ENCODE results near the gene TRPM7.
"Not testable (repeated sequence)": the region's sequence is repeated elsewhere in the genome, so short reads cannot be mapped to it uniquely, and the experiment has no call there.

The TRPM7 gene

DNA sequence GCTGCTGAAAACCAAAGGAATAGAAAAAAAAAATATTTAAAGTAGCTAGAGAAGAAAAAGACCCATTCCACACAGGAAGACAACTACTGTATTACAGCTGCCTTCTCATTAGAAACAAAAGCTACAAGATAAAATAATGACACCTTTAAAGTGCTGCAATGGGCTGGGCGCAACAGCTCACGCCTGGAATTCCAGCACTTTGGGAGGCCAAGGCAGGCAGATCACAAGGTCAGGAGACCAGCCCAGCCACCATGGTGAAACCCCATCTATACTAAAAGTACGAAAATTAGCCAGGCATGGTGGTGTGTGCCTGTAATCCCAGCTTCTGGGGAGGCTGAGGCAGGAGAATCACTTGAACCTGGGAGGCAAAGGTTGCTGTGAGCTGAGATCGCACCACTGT is 31.0 kb downstream of the TRPM7 start:
- no peak for DNase-seq (ENCODE audit: low read depth, low spot score)

DNA sequence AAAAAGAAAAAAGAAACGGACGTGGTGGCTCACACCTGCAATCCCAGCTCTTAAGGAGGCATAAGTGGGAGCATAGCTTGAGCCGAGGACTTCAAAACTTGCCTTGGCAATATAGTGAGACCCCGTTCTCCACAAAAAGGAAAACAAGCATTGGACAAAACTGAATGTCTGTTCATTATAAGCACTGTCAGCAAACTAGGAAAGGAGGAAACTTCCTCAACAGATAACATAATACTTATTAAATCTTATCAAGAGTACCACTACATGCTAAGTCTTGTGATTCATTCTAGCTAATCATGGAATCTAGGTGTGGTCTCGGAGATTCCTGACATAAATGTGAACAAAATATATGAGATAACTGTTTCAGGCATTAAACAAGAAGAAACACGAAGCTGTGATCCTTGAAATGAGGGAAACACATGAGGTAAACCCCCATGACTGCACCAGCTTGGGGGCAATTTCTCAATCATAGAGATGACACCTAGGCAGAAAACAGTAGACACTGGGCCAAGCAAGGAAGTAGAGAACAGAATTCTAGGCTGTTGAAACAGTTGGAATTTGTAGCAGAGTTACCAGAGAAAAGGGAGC is 33.3 kb downstream of the TRPM7 start:
- no peak for DNase-seq (ENCODE audit: low read depth, low spot score)

DNA sequence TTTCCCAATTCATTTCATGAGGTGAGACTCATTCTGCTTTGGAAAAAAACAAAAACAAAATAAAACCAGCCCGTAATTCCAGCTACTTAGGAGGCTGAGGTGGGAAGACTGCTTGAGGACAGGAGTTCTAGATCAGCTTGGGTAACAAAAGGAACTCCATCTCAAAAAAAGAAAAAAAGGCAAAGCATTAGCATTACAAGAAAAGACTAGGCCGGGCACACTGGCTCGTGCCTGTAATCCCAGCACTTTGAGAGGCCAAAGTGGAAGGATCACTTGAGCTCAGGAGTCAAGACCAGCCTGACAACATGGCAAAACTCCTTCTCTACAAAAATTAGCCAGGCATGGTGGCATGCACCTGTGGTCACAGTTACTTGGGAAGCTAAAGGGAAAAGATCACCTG is 33.9 kb downstream of the TRPM7 start:
- DNase-seq (ENCODE audit: low read depth, low spot score): no peak

DNA sequence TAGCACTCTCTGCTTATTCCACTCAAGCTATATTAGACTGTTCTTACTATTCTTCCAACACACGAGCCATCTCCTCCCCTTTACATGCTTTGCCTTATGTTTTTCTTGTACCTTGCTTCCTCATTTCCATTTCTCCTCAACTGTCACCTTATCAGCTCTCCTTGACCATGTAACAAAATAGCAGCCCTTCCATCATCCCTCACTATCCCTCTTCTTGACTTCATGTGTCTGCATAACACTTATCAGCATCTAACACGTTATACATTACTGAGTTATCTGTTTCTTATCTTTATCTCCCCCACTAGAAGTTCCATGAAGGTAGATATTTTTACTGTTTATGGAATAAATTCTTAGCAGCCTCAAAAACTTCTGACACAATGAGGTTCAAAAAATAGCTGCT is 45.3 kb downstream of the TRPM7 start:
- DNase-seq (ENCODE audit: low read depth, low spot score): no peak

DNA sequence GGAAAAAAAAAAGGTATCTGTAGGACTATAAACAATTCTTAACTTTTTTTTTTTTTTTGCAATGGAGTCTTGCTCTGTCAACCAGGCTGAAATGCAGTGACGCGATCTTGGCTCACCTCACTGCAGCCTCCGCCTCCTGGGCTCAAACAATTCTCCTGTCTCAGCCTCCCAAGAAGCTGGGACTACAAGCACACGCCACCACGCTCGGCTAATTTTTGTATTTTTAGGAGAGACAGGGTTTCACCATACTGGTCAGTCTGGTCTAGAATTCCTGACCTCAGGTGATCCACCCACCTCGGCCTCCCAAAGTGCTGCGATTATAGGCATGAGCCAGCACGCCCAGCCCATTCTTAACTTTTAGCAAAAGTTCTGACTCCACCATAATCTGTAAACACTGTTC is 50.5 kb downstream of the TRPM7 start:
- DNase-seq (ENCODE audit: low read depth, low spot score): no peak

DNA sequence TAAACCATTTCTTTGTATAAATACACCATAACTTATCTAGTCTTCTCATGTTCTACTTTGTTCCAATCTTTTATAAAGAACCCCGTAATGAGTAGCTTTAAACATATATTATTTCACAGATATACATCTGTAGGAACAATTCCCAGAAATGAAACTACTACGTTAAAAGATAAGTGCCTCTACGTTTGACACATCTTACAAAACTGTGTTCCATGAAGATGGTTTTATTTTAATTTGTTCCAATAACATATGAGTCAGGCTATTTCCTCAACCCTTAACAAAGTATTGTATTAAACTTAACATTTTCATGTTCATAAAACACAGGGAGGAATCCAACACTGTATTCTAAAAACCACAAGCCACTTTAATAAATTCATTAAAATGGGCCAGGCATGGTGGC is 52.9 kb downstream of the TRPM7 start:
- no peak for DNase-seq (ENCODE audit: low read depth, low spot score)

DNA sequence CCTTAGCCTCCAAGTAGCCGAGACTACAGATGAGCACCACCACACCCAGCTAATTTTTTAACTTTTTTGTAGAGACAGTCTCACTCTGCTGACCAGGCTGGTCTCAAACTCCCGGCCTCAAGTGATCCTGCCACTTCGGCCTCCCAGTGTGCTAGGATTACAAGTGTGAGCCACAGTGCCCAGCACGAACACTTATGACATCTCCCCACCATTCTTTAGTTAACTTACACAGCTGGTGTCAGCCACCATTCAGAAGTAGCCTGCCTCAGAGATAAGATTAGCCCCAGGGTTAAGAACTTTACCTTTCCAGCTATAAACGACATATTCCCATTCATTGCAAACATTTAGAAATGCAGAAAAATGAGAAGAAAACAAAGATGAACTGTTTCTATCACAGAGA is 58.2 kb downstream of the TRPM7 start:
- no peak for DNase-seq (ENCODE audit: low read depth, low spot score)

DNA sequence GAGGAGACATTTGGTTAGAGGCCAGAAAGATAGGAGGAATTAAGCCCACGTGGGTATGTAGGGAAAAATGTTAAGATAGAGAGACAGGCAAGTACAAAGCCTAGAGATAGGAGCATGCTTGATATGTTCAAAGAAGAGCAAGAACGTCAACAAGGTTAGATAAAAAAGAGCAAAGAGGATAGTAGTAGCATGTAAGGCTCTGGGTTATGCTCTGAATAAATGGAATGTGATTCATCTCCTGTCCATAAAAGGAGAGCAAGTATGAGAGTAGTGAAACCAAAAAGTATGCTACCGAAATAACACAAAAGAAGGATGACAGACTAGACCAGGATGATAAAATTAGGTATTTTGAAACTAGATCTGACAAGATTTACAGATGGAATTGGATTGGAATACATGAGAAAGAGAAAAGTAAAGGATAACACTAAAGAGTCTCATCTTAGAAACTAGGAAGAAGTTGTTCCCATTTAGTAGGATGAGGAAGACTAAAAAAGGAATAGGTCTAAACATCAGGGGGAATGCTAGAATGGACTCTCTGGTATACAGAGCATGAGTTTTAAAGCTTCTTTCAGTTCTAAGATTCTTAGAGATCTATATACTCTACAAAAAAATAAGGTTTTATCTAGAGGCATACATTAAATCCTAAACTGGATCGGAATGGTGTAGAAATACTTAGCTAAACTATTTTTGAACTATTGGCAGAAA is 59.1 kb downstream of the TRPM7 start:
- DNase-seq (ENCODE audit: low read depth, low spot score): no peak

DNA sequence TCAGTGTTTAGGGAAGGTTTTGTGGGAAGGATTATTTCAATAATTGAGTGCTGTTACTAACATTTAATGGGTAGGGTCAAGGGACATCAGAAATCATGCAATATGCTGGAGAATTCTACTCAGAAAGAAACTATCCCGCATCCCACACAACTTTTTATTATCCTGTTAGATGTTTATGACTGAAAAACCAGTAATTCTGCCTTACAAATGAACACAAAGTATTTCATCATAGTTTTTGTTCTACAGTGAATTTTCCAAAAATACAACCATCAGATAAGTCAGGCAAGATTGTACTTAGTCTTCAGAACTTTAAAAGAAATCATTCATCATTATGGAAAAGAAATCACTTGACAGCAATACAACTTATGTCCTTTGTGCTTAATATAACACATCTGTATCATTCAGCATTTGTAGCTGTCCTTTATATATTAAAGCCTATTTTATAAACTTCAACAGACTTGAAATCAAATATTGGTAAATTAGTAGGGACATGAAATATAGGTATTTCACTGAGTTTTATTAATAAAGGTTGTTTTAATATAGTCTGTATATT is 61.9 kb downstream of the TRPM7 start:
- no peak for DNase-seq (ENCODE audit: low read depth, low spot score)

DNA sequence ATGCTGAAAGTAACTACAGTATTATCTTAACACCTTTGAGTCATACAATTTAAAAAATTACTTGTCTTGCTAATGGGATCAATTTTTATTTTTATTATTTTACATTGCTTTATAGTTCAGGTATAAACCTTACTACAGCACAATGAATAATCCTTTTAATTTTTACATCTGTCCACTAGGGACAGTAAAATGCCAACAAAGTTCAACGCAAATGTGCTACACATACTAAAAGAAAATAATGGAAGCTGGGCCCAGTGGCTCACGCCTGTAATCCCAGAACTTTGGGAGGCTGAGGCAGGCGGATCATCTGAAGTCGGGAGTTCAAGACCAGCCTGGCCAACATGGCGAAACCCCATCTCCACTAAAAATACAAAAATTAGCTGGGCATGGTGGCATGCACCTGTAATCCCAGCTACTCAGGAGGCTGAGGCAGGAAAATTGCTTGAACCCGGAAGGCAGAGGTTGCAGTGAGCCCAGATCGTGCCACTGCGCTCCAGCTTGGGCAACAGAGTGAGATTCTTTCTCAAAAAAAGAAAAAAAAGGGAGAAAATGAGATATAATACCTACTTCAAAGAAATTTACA is 64.1 kb downstream of the TRPM7 start:
- DNase-seq (ENCODE audit: low read depth, low spot score): not testable (repeated sequence)

DNA sequence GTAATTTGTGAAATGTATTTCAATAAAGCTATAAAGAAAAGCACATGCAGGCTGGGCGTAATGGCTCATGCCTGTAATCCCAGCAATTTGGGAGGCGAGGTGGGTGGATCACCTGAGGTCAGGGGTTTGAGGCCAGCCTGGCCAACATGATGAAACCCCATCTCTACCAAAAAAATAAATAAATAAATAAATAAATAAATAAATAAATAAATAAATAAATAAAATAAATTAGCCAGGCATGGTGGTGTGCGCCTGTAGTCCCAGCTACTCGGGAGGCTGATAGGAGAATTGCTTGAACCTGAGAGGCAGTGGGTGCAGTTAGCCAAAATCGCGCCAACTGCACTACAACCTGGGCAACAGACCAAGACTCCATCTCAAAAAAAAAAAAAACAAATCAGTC is 69.6 kb downstream of the TRPM7 start:
- not testable (repeated sequence) for DNase-seq (ENCODE audit: low read depth, low spot score)

DNA sequence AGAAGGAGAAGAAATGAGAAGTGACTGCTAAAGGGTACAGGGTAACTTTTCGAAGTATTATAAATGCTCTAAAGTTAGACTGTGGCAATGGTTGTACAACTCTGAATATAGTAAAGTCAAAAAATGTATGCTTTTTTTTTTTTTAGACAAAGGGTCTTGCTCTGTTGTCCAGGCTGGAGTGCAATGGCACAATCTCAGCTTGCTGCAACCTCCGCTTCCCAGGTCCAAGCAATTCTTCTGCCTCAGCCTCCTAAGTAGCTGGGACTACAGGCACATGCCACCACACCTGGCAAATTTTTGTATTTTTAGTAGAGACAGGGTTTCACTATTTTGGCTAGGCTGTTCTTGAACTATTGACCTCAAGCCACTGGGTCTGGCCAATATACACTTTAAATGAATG is 70.0 kb downstream of the TRPM7 start:
- DNase-seq (ENCODE audit: low read depth, low spot score): not testable (repeated sequence)

DNA sequence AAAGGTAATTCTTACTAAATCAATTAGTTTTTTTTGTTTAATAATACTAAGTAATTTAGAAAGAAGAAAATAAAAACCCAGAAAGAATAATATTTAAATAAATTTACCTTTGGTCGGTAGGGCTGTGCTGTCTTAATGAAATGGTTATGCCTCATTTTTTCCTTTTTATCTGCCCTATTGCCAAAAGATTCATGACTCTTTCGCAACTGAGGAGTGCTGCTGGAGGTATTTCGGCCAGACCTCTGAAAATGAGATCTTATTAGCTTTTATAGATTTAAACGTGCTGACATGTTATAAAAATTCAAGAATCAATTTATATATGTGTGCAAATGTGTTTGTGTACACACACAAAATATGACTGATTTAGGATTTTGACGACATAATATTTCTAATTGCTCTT is 73.0 kb downstream of the TRPM7 start:
- no peak for DNase-seq (ENCODE audit: low read depth, low spot score)

DNA sequence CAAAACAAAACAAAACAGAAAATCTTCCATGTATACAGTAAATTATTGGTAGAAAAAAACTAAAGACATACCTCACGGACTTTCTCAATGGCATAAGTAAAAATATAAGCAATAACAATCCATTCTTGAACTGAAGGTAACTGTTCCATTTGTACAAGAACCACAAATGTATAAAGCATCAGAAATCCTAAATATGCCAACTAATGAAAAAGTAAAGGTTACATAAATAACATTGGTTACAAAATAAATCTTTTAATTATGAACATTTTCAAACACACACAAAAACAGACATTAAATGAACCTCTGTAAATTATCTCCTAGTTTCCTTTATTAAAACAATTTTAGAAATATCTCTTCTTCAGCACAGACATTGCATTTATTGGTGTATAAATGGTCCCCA is 79.5 kb downstream of the TRPM7 start:
- DNase-seq (ENCODE audit: low read depth, low spot score): no peak

DNA sequence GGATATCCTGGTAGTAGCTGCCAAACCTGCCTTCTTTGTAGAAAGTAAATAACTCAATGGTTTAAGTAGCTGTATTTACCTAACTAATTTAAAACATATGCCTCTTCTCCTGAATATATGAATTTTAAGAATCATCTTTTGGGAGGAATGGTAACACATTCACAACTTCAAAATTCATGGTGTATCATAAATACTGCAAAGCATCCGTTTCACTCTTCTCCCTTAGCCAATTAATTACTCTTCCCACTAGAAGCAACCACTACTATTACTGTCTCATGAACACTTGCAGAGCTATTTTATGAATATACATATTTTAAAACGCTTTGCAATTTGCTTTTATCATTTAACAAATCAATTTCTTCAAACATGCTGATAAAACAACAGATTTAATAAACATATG is 81.1 kb downstream of the TRPM7 start:
- DNase-seq (ENCODE audit: low read depth, low spot score): no peak

DNA sequence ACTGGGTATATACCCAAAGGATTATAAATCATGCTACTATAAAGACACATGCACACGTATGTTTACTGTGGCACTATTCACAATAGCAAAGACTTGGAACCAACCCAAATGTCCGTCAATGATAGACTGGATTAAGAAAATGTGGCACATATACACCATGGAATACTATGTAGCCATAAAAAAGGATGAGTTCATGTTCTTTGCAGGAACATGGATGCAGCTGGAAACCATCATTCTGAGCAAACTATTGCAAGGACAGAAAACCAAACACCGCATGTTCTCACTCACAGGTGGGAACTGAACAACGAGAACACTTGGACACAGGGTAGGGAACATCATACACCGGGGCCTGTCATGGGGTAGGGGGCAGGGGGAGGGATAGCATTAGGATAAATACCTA is 84.6 kb downstream of the TRPM7 start:
- not testable (repeated sequence) for DNase-seq (ENCODE audit: low read depth, low spot score)

DNA sequence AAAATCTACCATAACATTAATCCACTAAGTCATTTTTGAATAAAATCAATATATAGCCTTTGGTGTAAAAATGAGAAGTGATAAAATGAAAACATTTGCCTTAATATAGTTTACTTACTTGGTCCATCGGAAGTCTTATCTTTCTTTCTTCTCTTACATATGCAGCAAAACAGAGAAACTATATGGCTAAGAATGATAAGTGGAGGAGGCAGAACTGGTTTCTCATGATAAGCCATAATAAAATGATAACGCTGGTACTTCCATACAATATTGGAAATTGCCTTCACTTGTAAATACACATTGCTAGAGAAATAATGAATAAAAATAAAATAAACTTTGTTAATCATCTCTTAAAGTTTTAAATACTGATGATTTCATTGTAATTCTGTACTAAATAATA is 92.3 kb downstream of the TRPM7 start:
- no peak for DNase-seq (ENCODE audit: low read depth, low spot score)

DNA sequence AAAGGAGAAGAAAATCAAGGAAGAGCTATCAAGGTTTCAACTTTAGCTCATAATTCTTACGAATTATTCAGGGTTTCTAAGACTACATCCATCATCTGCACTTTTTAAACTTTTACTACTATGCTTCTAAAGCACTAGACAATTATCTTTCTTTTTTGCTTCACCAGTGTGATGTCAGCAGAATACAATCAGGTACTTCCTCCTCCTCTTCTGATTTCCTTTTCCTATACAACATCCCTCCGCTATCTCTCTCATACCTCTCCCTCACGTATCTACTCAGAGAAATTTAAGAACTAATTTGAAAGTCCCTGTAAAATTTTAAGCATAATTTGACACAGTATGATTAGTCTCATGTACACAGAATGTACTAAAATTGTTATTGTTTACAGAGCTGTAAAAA is 92.8 kb downstream of the TRPM7 start:
- no peak for DNase-seq (ENCODE audit: low read depth, low spot score)

DNA sequence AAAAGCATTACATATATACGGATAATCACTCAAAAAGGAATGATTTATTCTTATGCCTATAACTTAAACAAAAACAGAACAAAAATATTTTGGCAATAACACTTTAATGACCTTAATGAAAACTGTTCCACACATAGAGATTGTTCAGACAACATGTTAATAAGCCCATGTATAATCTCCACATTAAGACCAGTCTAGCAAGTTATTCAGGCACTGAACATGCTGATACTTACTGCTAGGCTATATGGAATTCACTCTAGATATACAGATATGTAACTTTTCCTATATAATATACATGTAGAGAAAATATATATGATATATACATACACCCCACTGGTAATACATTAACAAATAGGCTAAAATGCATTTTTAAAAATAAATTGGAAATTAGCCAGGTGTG is 96.3 kb downstream of the TRPM7 start:
- no peak for DNase-seq (ENCODE audit: low read depth, low spot score)

DNA sequence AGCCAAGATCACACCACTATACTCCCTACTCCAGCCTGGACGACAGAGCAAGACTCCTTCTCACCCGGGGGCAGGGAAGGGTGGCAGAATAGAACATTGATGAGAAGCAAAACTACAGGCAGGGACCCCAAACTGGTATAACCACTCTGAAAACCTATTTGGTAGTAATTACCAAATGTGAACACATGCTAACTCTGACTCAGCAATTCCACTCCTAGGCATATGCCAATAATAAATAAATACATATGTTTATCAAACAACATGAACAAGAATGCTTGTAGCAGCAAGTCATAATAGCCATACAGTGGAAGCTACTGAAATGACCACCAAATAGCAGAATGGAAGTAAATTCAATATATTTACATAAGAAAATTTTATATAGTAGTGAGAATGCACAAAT is 109.1 kb downstream of the TRPM7 start:
- DNase-seq (ENCODE audit: low read depth, low spot score): no peak

DNA sequence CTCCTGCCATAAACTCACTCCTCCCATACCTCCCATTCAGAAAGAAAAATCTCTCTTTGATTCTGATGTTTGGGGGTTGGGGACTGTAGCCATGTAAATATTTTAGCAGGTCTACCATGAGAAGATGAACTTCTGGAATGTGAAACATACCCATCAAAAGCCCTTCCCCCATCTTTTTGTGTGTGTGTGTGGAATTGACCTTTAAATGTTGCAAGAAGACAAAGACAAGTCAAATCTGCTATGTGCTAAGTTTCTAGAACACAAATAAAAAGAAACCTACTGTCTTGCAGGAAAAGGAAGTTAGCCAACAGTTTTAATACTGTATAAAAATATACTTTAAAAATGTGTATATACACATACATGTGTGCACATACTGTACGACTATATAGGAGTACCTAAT is 110.4 kb downstream of the TRPM7 start:
- DNase-seq (ENCODE audit: low read depth, low spot score): no peak

DNA sequence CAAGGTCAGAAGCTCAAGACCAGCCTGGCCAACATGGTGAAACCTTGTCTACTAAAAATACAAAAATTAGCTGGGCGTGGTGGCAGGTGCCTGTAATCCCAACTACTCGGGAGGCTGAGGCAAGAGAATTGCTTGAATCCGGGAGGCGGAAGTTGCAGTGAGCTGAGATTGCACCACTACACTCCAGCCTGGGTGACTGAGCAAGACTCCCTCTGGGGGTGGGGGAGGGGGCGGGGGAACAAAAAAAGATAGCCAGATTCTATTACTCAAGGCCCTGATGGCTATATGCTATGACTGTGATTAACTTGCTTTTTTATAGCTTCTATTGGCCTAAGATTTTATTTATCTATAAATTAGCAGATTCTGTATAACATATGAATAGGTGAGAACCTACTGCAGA is 112.8 kb downstream of the TRPM7 start:
- not testable (repeated sequence) for DNase-seq (ENCODE audit: low read depth, low spot score)

DNA sequence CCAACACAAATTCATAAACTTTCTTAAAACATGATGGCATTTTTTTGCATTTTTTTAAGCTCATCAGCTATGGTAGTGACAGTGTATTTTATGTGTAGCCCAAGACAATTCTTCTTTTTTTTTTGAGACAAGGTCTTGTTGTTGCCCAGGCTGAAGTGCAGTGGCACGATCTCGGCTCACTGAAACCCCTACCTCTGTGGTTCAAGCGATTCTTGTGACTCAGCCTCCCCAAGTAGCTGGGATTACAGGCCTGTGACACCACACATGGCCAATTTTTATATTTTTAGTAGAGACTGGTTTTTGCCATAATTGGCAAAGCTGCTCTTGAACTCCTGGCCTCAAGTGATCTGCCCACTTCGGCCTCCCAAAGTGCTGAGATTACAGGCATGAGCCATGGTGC is 122.8 kb downstream of the TRPM7 start:
- DNase-seq (ENCODE audit: low read depth, low spot score): no peak
